NCI-H187 treated with DMSO at 0.1 percent for 48 hours (cell line): ENCODE results near the gene LIMS1.
A peak's percentile ranks its signal among the peaks of the same experiment; 100 is the strongest.
"Not testable (repeated sequence)": the region's sequence is repeated elsewhere in the genome, so short reads cannot be mapped to it uniquely, and the experiment has no call there.

Experiments
- DNase-seq: peaks from one replicate; lab custom pipeline; 2025; lab: John Stamatoyannopoulos, UW

The LIMS1 gene

DNA sequence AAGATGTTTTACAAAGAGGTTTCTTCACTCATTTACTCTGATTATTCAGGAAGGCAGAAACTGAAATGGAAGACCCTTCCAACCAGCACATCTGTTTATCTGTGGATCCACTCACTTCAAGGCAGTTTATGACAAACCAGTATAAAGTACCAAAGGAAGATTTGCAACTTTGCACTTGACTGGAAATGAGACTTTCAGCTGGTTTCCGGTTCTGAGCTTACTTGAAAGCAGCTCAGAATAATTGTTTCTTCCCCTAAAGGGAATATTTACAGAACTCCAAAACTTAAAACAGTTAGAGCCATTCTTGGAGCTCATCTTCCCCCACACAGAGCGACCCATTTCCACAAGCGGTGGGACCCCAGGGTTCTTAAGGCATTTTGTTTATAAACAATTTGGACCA lies 129.8 kb downstream of the LIMS1 start:
- not testable (repeated sequence) for DNase-seq

DNA sequence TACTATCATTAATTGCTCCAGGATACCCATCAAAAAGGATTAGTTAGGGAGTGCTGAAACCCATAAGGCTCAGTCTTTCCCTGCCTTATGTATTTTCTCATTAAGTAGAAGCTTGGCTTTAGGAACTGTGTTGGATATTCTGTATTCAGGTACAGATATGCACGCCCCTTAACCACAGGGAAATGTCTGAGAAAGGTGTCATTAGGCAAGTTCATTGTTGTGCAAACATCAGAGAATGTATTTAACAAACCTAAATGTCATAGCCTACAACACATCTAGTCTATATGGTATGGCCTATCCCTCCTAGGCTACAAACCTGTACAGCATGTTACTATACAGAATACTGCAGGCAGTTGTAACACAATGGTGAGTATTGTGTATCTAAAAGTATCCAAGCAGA lies 130.7 kb downstream of the LIMS1 start:
- DNase-seq, result not testable (repeated sequence)

DNA sequence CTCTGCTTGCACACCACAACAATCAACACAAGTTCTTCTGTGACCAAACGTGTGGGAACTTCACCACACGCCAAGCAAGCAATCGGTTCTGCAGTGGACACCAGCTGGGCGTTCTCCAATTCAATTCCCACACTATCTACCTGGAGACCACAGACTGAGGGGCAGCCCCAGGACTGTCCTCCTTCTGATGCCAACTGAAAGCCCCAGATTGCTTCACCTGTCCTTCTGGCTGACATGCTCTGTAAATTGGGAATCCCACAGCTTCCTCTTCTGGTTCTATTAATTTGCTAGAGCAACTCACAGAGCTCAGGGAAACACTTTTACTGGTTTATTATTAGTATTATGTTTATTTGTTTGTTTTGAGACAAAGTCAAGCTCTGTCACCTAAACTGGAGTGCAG lies 131.7 kb downstream of the LIMS1 start:
- DNase-seq, result not testable (repeated sequence)

DNA sequence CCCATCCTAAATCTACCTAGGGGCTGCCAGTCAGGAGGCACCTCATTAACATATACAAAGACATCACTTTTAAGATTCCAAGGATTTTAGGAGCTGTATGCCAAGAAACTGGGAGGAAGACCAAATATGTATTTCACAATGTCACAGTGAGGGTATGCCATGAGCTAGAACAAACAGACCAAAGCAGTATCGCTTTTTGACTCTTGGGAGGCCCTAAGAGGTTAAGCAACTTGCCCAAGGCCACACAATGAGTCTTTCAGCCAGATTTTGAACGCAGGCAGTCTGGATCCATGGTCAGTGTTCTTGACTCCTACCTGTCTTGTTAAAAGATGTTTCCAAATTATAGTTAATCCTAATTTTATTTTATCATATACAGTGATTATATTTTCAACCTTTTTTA lies 132.9 kb downstream of the LIMS1 start:
- not testable (repeated sequence) for DNase-seq

DNA sequence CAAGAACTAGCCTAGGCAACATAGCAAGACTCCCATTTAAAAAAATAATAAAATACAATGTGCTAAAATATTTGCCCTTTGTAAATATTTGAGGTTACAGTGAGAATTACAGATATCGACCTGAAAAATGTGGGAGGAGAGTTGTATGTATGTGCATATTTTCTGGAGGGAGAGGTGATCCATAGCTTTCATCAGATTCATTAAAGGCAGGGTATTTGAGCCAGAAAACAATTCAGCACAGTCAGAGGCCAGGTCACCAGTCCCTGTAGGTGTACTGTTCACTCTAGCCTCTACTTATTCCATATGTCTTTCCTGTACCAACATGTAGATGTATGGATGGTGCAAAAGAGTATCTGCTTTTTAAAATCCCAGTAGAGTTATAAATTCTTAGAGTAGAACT lies 136.0 kb downstream of the LIMS1 start:
- not testable (repeated sequence) for DNase-seq

DNA sequence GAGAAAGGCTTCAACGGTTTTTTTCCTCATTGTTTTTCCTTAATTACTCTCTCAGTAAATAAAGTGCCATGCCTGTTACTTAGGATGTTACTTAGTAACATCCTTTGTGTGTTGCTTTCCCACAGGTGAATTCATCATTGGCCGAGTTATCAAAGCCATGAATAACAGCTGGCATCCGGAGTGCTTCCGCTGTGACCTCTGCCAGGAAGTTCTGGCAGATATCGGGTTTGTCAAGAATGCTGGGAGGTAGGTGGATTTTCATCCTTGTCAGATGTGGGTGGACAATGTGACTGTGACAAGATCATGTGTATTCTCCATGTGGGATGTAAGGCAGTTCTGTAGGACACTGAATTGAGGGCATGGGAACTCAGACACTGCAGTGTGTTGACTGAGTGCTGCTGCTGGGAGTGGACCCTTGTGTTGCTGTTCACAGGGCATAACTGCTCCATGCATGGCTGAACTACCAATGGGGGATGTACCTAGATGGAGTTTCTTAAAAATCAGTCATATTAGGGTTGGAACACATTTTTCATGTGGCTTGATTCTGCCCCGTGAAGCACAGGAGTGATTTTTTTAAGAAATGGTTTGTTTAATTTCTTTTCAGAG lies 138.0 kb downstream of the LIMS1 start:
- DNase-seq, result not testable (repeated sequence)

DNA sequence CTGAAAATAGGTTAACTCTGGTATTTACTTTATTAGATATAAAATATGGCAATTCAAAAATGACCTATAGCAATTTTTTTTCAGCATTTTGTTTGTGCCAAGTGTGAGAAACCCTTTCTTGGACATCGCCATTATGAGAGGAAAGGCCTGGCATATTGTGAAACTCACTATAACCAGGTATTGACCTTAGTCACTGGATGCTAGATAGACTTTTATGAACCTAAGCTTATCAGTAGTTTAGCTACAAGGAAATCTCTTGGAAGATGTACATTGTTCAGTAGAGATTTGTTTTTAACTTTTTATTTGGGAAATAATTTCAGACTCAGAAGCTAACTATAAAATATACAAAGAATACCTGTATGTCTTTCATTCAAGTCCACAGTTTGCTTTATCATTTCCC lies 142.3 kb downstream of the LIMS1 start:
- DNase-seq, result not testable (repeated sequence)

DNA sequence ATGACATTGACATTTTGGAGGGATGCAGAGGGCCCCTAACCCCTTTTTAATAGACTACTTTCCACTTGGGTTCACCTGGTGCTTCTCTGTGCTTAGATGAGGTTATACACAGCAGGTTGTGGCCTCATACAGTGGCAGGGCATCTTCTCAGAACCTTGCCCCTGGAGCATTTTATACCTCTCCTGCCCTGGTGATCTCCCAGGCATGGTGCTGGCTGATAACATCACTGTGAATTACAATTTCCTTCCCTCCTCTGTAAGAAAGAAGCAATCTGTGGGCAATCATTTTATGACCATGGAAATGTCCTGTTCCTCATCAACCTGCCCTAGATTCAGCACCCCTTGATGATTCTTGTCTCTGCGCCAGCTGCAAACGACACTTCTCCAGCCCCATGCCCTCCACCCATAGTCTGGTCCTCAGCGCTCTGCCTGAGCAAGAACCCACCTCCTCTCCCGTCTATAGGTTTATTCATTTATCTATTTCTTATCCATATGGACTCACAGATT lies 143.0 kb downstream of the LIMS1 start:
- not testable (repeated sequence) for DNase-seq

DNA sequence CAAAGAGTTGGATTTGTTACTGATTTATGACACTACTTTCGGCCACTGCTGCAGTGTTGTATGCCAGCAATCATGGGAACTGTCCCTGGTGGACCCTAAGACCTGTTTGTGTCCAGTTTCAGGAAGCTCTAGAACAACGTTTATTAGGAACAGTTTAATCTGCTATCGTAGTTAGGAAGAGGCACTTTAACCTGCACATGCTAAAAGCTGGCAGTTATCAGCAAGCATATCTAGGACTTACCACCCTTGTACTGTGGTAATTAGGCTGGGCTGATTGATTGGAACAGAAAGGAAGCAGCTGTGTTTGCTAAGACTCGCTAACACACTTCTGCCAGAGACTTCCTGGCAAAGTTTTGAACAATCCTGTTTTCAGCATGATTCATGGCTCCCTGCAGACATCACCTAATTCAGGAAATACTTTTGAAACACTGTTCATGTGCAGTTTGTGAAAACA lies 144.0 kb downstream of the LIMS1 start:
- DNase-seq, result not testable (repeated sequence)

DNA sequence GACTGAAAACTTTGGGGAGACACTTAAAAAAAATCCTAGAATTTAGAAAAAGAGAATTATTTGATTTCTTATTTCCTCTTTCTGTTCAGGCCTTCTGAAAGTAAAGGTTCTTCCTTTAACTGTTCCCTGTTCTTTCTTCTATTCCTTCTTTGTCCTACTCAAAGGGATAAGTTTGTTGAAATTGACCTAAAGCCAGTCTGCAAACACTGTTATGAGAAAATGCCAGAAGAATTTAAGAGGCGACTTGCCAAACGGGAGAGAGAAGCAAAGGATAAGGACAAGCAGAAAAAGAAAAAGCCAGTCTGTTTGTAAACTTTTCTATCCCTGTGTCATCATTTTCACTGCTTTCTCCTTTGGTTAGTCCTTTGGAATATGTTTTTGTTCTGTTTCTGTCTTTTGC lies 146.5 kb downstream of the LIMS1 start:
- DNase-seq, result not testable (repeated sequence)

DNA sequence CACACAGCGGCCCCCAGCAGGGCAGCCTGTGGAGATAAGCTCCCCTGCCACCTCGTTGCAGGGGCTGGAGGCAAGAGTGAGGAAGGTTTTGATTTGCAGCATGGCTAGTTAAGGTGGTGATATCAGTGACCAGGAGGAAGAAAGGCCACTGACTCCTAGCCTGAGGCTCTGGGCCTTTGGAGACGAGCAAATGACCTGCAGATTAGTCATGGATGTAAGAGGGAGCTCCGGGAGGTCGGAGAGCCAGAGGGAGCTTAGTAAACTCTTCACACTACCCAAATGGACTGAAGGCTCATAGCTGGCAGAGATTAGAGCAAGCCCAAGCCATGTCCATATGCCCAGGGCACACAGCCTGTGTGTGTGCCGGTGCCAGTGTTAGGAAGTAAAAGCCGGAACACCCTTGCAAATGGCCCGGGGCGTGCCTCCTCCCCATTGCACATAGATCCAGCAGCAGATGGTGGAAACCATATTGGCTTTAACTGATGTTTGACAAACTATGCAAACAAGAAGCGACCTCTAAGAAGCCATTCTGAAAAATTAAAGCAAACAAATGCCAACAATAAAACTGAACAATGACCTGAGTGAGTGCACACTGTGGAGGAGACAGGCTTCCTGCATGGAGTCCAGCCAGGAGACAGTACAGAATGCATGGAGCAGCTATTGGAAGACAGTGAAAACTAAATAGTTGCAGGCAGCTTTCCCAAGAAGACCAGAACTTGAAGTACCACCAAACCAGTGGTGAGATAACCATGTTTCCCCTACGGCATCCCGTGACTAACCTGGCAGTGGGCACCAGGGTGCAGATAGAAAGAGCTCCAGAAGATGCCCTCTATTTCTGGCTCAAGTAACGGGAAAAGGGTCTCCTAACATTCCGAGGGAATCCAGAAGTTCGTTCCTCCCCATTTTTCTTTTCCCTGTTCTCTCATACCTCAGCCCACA lies 154.8 kb downstream of the LIMS1 start:
- DNase-seq, result not testable (repeated sequence)

DNA sequence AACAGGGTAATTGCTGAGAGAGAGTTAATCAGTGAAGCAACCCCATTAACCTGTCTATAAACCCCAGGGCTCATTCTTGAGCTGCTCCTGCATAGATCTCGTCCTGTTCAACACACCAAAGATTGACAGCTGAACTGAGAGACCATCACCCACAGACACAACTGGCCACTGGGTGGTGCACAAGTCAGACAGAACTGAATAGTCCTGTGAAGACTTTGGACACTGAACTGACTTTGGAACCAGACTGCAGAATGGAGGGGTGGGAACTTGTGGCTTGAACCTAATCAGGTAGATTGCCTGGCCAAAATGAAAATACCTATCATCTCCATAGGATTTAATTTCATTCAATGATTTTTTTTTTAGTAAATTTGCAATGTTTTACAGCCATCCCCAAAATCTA lies 155.7 kb downstream of the LIMS1 start:
- not testable (repeated sequence) for DNase-seq

DNA sequence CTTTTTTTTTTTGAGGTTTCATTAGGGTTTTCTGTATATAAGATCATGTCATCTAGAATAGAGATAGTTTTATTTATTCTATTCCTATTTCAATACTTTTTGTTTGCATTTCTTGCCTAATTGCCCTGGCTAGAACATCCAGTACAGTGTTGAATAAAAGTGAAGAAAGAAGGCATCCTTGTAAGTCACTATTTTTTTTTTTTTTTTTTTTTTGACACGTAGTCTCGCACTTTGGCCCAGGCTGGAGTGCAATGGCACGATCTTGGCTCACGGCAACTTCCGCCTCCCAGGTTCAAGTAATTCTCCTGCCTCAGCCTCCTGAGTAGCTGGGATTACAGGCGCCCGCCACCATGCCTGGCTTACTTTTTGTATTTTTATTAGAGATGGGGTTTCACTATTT lies 157.2 kb downstream of the LIMS1 start:
- no peak for DNase-seq

DNA sequence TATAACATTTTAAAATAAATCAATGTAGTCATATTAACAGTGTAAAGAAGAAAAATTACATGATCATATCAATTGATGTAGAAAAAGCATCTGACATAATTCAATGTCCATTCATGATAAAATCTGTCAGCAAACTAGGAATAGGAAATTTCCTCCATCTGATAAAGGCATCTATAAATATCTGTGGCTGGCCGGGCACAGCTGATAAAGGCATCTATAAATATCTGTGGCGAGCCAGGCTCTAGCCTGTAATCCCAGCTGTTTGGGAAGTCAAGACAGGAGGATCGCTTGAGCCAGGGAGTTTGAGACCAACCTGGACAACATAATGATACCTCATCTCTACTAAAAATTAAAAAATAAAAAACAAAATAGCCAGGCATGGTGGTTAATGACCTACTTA lies 166.9 kb downstream of the LIMS1 start:
- DNase-seq, result no peak

DNA sequence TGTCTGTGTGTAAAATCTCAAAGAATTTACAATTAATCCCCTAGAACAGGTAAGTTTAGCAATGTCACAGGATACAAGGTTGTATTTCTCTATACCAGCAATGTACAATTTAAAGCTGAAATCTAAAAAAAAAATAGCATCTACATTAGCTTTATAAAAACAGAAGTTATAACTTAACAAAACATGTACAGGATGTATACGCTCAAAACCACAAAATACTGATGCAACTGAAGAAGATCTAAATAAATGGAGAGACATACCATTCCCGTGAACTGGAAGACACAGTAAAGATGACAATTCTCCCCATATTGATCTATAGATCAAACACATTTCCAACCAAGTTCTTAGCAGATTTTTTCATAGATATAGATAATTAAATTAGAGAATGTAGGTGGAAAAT lies 167.5 kb downstream of the LIMS1 start:
- no peak for DNase-seq

DNA sequence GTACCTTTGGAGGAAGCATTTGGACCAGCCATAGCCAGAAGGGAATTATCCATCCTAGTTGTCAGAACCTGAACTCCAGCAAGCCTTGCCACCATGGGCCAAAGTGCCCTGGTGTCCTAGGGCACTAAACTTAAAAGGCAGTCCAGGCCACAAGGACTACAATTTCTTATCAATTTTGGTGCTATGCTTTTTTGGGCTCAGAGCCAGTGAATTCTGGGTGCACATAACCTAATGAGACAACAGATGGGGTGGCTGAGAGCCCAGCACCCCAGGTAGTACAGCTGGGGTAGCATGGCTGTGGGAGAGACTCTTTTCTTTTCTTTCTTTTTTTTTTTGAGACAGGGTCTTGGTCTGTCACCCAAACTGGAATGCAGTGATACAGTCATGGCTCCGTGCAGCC lies 170.6 kb downstream of the LIMS1 start:
- no peak for DNase-seq

DNA sequence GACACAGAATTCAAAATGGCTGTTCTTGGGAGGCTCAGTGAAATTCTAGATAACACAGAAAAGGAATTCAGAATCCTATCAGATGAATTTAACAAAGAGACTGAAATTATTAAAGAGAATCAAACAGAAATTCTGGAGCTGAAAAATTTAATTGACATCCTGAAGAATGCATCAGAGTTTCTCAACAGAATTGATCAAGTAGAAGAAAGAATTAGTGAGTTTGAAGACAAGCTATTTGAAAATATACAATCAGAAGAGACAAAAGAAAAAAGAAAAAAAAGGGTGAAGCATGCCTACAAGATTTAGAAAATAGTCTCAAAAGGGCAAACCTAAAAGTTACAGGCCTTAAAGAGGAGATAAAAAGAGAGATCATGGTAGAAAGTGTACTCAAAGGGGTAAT lies 173.0 kb downstream of the LIMS1 start:
- no peak for DNase-seq

DNA sequence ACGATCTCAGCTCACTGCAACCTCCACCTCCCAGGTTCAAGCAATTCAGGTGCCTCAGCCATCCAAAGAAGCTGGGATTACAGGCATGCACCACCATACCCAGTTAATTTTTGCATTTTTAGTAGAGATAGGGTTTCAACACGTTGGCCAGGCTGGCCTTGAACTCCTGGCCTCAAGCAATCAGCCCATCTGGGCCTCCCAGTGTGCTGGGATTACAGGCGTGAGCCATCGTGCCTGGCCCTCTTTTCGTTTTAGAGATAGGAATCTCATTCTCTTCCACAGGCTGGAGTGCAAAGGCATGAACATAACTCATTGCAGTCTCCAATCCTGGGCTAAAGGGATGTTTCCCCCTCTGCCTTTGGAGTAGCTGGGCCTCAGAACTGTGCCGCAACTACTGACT lies 182.7 kb downstream of the LIMS1 start:
- DNase-seq, result not testable (repeated sequence)

DNA sequence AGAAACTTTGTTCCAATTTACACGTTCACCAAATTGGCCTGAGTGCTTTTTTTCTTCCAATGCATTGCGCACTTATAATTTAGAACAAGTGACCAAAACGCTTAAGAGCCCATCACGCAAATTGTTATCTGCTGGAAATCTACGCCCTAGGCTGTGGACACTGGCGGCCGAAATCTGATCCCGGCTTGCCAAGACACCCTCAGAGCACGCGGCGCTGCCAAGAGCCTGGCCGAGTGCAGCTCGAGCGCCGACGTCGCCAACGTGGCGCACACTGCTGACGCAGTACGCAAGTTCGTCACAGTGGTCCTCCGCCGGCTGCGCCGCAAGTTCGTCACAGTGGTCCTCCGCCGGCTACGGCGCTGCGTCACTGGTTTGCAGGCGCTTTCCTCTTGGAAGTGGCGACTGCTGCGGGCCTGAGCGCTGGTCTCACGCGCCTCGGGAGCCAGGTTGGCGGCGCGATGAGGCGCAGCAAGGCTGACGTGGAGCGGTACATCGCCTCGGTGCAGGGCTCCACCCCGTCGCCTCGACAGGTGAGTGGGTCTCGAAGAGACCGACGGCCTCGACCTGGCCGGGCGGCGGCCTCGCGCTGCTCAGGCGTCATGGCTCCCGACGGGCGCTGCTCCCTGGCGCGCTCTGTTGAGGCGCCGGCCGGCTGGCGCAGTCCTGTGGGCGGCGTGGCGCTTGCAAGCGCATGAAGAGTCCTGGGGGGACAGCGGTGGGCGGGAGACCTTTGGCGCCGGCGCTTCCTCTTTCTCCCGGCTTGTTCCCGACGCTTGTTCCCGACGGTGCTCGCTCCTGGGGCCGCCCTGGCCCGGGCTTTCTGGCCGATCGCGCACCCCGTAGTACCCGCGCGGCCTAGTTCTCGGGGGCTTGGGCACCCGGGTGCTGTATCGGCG lies 185.1 kb downstream of the LIMS1 start, which contains the start of gene RANBP2:
Gene RANBP2, plus strand, starts transcription at position 334 of the 896 bp plus-strand sequence. Its CDS starts 125 bp downstream, at position 459.
- DNase-seq, result peak; percentile 36

DNA sequence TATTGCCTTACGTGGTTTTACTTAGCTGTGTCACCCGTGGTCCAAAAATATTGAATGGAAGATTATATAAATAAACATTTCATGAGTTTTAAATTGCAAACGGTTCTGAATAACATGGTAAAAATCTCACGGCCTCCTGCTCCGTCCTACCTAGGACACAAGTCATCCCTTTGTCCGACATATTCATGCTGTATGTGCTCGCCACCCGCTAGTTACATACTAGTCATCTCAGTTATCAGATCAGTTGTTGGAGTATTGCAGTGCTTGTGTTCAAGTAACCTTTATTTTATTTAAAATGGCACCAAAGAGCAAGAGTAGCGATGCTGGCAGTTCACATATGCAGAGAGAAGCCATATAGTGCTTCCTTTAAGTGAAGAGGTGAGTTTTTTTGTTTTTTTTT lies 191.8 kb downstream of the LIMS1 start:
- DNase-seq, result not testable (repeated sequence)

DNA sequence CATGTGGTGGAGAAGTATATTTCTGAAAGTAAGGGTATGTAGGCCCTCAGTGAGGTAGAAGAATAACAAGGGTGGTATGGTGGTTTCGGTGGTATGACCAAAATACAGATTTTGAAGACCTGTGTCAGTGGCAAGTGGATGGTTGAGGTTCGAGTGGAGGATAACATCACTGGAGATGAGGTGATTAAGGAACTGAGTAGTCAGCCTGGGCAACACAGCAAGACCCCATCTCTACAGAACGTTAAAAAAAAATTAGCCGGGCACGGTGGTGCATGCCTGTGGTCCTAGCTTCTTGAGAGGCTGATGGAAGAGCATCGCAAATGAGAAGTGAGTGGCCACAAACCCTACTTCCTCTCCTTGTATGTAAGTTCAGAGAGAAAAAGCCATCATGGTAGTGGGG lies 200.4 kb downstream of the LIMS1 start:
- not testable (repeated sequence) for DNase-seq
